C4-2B (cell line): ENCODE measurements around the gene CDKL1.

Experiments used
- H3K27ac ChIP-seq: fragments of 450-650 bp; 2 replicates; pipeline ENCODE4 v1.5.1; 2017
- CTCF ChIP-seq: fragments of 450-650 bp; conservative IDR thresholded peaks from 2 replicates; pipeline ENCODE4 v1.5.1; 2017; ENCODE audit warnings: mild to moderate bottlenecking
- ZFX ChIP-seq: fragments of 450-650 bp; IDR thresholded peaks from 2 replicates; pipeline ENCODE4 v1.6.1; 2017

The CDKL1 gene

GRCh38 chr14:50396631-50397389, at the start of gene CDKL1:
CDKL1 (minus strand) TSS chr14:50396881; CDS start chr14:50395868, 1,013 bp downstream.
- peak; percentile 44; the same call in 1 of the 2 replicates for TF ChIP-seq ZFX
- TF ChIP-seq CTCF, result no peak
- peak within 1 kb of the TSS; percentile 58 for H3K27ac ChIP-seq

GRCh38 chr14:50434528-50434927, 37.8 kb upstream of the CDKL1 start:
- H3K27ac ChIP-seq, result no peak overlapping the region
- no peak for TF ChIP-seq CTCF
- no peak for TF ChIP-seq ZFX

DNA sequence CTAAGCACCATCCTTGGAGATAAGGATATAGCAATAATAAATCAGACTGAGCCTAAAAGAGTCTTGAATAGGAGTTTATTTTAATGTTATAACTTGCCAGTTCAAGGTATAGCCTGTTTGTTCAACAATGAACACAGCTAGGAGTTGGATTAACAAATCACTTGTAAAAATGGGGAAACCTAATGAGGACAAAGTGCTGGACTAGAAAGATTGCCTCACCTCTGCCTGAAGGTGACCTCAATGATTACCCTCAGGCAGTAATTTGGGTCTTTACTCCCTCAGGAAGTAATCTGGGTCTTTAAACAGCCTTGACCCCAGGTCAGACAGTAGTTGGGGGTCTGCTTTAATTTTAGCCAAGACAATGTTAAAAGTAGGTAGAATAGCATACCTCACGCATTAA, 35.5 kb upstream of the CDKL1 start:
- no peak overlapping the region for H3K27ac ChIP-seq
- no peak for TF ChIP-seq CTCF
- TF ChIP-seq ZFX, result no peak

DNA sequence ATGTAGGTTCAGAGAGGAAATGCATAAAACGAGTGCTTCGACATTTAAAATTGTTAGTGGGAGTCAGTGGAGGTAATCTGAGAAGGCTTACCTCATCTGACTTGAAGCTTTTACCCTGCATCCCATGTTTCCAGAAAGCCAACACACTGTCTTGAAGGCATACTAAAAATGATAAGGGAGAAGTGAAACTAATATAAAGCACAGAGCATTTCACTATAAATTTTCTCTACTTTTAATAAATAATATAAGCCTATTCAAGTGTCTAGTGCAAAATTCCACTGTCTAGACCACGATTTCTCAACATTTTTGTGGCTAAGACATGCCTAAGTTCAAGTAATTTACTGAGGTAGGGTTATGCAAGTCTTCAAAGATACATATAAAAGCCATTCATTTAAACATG, 29.1 kb upstream of the CDKL1 start:
- no peak overlapping the region for H3K27ac ChIP-seq
- TF ChIP-seq CTCF (no peak), ZFX (no peak)

DNA sequence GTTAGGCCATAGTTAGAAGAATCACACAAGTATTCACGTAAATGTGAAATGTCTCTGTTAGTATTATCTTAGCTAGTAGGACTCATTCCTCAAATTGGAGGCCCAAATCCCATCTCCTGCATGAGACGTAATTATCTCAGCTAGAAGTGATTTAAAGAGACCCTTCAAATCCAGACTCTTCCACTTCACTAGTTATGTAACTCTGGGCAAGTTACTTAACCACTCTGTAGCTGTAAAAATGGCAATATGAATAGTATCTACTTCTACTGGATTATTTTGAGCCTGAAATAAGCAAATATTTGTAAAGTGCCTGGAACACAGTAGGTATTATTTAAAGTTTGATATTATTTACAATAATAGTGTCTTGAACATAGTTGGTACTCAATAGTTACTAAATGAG, 28.4 kb upstream of the CDKL1 start:
- TF ChIP-seq CTCF (no peak), ZFX (no peak)
- H3K27ac ChIP-seq, result no peak overlapping the region

- H3K27ac ChIP-seq, result no peak overlapping the region
Measured at GRCh38 chr14:50423529-50423928, 26.8 kb upstream of the CDKL1 start.

More at GRCh38 chr14:50423529-50423928, 26.8 kb upstream of the CDKL1 start:
- TF ChIP-seq ZFX (no peak), CTCF (no peak)
